Activated T-cell treated with anti-CD3 and anti-CD28 coated beads, Interleukin-2, amount 50 U/mL, for 4 hours (primary cell): Measurements from ENCODE around the gene SYN1. TPM values are rescaled to one million over a fixed set of nuclear protein-coding genes. Genes with fewer than 3 reads are reported as not detected.
"Not testable (repeated sequence)": the region's sequence is repeated elsewhere in the genome, so short reads cannot be mapped to it uniquely, and the experiment has no call there.

Source experiments
- ATAC-seq, 2 donors: fragments of 200-7000 bp; cut with Tn5 transposase; one replicate each; pipeline ENCODE4 v1.10.0; 2021
- DNase-seq: peaks from one replicate; pipeline ENCODE4 v3.0.0-alpha.2; 2020
- H3K27me3 Mint-ChIP-seq: one replicate; pipeline ENCODE4 v1.8.0; 2021; ENCODE audit warnings: low read depth, mixed read lengths
- H3K36me3 Mint-ChIP-seq: one replicate; pipeline ENCODE4 v1.8.0; 2022; ENCODE audit warnings: mixed read lengths; ENCODE audit not compliant: insufficient read depth
- H3K4me1 Mint-ChIP-seq: one replicate; pipeline ENCODE4 v1.8.0; 2021; ENCODE audit warnings: low read depth, mixed read lengths
- H3K4me3 Mint-ChIP-seq: one replicate; pipeline ENCODE4 v1.8.0; 2021; ENCODE audit warnings: mild to moderate bottlenecking, moderate library complexity, mixed read lengths
- H3K9me3 Mint-ChIP-seq: one replicate; pipeline ENCODE4 v1.8.0; 2021; ENCODE audit warnings: mixed read lengths
- total RNA-seq, 3 donors: library from RNA; stranded (reverse); gene quantifications; one replicate each; pipeline ENCODE4 v1.2.1, GENCODE V29; 2021

Gene SYN1
- total RNA-seq, 3 donors from 2014 or later: 0.23 to 0.43 (median 0.24) TPM

DNA sequence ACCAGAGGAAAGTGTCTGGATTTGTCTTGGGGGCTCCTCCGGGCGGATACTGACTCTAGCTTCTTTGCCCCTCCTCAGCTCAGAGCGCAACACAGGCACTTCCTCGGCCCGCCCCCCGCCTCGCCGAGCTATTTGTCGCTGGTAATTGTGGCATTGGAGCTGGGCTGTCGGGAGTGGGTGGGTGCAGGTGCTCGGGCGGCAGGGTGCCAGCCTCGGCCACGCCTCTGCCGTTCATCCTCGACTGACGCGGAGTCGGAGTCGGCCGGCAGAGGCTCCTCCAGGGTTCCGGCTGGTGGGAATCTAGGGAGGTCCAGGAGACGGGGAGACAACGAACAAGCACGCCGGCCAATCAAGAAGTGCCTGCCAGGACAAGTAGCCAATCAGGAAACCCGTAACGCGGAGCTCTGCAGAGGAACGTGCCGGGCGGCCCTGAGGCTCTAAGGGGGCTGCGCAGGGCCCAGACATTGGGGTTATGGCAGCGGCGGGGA is 3.9 kb upstream of the SYN1 start:
- Mint-ChIP-seq H3K4me1 (peaks cover 20% of the 10 kb centered on the region), H3K27me3 (peaks cover 3% of the 10 kb centered on the region), H3K9me3 (no peaks in the 10 kb centered on the region), H3K36me3 (peaks cover 2% of the 10 kb centered on the region), H3K4me3 (peak overlapping the region; percentile 78)
- peak; percentile 32 for DNase-seq
- ATAC-seq: peak; percentile 61 to 71

DNA sequence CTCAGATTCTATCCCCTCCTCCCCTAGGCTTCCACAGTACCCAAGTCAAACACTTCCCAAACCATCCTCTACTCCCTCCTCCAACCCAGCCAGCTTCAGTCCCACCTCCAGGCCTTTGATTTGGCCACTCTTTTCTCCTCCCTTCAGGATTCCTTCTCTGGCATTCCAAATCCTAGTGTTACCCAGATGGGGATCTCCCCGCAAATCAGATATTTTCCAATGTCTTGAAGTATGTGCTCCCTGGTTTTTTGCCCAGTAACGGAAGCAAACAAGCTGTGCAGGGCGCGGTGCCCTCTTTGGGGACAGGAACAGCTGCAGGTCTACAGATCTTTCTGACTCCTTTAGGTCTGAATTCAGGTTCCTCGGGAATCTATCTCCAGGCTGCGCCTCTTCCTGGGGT is 2.2 kb upstream of the SYN1 start:
- no peak overlapping the region for H3K4me3 Mint-ChIP-seq

DNA sequence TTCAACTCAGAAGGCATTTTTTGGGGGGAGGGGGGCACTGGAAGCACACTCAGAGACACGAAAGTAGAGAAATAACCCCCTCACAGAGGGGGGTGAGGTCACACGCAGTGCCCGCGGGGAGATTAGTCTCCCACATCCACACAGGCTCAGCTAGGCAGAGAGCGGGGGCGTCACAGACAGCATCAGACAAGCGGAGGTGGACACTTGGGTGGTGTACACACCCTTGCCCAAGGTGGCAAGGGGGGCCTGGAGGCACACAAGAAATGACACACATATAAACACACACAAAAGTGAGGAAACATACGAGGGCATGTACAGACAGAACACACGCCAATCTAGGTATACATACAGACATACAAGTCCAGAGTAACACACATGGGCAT is 637 bp upstream of the SYN1 start:
- H3K36me3 Mint-ChIP-seq: no peaks in the 10 kb centered on the region
- H3K27me3 Mint-ChIP-seq: peaks cover 3% of the 10 kb centered on the region
- no peak for ATAC-seq

More for the DNA sequence above, 2.2 kb upstream of the SYN1 start:
- Mint-ChIP-seq H3K9me3 (no peaks in the 10 kb centered on the region), H3K36me3 (peaks cover 2% of the 10 kb centered on the region), H3K4me1 (peaks cover 17% of the 10 kb centered on the region), H3K27me3 (peaks cover 3% of the 10 kb centered on the region)
- DNase-seq: no peak
- no peak for ATAC-seq

DNA sequence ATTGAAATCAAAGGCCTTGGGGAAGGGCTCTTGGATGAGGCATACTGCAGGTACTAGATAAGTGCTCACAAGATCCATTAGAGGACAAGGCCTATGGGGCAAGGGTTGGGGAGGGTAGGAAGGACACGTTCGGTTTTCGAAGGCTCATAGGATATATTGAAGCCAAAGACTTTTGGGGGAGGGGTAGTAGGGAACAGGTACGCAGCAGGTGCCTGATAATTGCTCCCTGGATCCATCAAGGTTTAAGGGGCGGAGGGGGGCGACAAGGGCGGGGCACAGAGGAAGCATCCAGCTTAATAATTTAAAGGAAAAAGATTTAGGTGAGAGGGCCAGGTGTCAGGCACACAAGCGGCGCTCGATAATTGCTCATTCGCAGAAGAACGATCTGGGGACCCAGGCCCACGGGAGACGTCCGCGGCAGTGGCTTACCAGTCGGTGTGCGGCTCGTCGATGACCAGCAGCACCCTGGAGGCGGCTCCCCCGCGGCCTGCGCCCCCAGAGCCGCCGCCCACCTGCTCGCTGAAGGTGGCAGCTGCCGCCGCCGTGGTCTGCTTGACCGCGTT is 653 bp downstream of the SYN1 start:
- H3K4me1 Mint-ChIP-seq: peaks cover 14% of the 10 kb centered on the region
- H3K27me3 Mint-ChIP-seq: peaks cover 3% of the 10 kb centered on the region
- ATAC-seq (no peak), DNase-seq (no peak)
- peak overlapping the region; percentile 62 for H3K4me3 Mint-ChIP-seq
- H3K9me3 Mint-ChIP-seq: no peaks in the 10 kb centered on the region
- H3K36me3 Mint-ChIP-seq: no peaks in the 10 kb centered on the region

More for the DNA sequence above, 637 bp upstream of the SYN1 start:
- peaks cover 17% of the 10 kb centered on the region for H3K4me1 Mint-ChIP-seq
- DNase-seq: no peak
- no peaks in the 10 kb centered on the region for H3K9me3 Mint-ChIP-seq
- peak overlapping the region; percentile 24 for H3K4me3 Mint-ChIP-seq

DNA sequence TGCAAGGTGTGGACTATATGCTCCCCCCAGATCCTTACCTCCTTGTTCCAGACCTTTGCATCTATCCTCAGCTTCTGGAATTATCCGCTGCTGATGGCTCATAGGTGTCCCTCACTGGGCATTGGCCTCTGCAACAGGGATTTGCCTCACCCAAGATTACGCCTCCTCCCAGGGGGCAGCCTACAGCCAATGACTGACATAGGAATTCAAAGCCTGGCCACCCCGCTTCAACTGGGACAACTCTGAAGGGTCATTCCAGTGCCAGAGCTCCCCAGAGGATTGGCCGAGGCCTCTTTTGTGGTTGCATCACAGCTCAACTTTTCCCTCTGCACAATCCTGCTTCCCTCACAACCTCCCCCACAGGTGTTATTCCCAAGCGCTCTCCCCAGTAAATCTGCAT is 5.0 kb downstream of the SYN1 start:
- no peaks in the 10 kb centered on the region for H3K9me3 Mint-ChIP-seq
- DNase-seq: no peak
- no peak overlapping the region for H3K4me3 Mint-ChIP-seq
- ATAC-seq: no peak
- H3K36me3 Mint-ChIP-seq: no peaks in the 10 kb centered on the region
- peaks cover 2% of the 10 kb centered on the region for H3K4me1 Mint-ChIP-seq
- H3K27me3 Mint-ChIP-seq: no peaks in the 10 kb centered on the region

DNA sequence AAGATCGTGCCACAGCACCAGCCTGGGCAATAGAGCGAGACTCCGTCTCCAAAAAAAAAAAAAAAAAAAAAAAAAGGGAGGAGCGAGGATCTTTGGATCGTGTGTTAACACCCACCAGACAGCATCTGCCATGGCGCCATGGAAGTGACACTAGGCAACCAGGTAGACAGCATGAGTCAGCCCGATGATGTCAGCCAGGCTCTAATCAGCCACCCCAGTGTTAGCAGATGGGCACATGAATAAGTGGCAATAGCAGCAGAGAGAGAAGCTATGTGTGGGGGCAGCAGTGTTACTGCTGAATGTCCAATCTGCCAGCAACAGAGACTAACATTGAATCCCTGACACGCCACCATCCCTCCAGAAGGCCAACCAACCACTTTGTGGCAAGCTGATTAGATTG is 6.6 kb downstream of the SYN1 start:
- ATAC-seq (no peak), DNase-seq (no peak)
- Mint-ChIP-seq H3K27me3 (no peaks in the 10 kb centered on the region), H3K4me3 (no peak overlapping the region), H3K36me3 (no peaks in the 10 kb centered on the region), H3K4me1 (no peaks in the 10 kb centered on the region), H3K9me3 (no peaks in the 10 kb centered on the region)

DNA sequence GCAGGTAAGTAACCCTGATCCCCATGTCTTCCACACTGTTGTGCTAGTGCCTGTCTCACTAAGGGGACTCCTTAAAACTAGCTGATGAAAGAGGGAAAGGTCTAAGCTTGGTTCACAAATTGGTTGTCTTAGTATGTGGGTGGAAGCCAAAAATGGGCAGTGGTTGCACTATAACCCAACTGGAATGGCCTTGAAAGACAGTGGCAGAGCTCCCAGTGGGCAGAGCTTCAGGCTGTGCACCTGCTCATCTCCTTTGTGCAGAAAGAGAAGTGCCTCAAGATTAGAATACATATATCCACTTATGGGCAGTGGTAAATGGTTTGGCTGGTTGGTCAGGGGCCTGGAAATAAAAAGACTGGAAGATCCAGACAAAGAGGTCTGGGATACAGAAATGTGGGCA is 7.2 kb downstream of the SYN1 start:
- Mint-ChIP-seq H3K4me1 (no peaks in the 10 kb centered on the region), H3K9me3 (no peaks in the 10 kb centered on the region), H3K4me3 (no peak overlapping the region), H3K27me3 (no peaks in the 10 kb centered on the region), H3K36me3 (no peaks in the 10 kb centered on the region)
- DNase-seq: no peak
- ATAC-seq: no peak

DNA sequence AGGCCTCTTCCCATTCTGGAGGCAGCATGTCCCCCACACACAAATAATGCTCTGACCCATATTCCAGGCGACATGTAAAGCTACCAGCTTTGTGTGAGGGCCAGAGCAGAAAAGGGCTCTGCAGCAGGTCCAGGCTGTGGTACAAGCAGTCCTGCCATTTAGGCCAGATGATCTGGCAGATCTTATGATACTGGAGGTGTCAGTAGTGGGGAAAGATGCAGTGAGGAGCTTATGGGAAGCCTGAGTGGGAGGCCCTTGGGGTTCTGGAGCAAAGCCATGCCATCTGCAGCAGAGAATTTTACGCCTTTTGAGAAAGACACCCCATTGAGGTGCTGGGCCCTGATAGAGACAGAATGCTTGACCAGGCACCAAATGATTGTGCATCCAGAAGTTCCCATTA is 7.7 kb downstream of the SYN1 start:
- Mint-ChIP-seq H3K36me3 (no peaks in the 10 kb centered on the region), H3K27me3 (no peaks in the 10 kb centered on the region), H3K4me1 (no peaks in the 10 kb centered on the region), H3K4me3 (no peak overlapping the region), H3K9me3 (no peaks in the 10 kb centered on the region)
- ATAC-seq (no peak), DNase-seq (no peak)

DNA sequence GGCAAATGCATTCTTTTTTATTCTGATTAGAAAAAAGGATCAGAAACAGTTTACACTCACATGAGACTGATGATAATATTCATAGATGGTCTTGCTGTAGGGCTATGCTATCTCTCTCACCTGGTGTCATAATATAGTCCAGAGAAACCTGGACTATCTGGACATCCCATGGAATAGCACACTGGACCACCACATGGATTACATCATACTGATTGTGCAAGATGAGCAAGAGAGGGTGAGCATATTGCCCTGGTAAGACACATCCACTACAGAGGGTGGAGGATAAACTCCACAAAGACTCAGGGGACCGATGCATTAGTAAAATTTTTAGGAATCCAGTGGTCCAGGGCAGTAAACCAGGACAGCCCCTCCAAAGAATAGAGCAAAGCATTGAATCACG is 8.2 kb downstream of the SYN1 start:
- Mint-ChIP-seq H3K9me3 (no peaks in the 10 kb centered on the region), H3K36me3 (no peaks in the 10 kb centered on the region), H3K4me1 (no peaks in the 10 kb centered on the region), H3K27me3 (no peaks in the 10 kb centered on the region), H3K4me3 (no peak overlapping the region)
- DNase-seq (no peak), ATAC-seq (no peak)

DNA sequence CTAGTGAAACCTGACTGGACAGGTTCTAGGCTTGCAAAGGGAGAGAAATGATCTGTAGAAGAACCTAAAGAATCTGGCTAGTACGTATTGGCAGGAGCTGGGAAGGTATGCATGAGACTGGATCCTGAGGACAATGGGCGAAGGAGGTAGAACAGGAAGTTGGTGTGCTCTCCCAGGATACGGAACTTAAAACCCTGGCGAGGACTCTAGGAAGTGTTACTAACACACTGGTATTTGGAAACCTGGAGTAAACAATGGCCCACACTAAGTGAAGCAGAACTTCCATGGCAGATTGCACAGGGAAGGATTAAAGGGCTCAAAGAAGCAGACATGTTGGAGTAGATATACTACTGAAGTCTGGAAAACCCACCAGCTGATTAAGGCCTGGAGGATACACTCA is 9.1 kb downstream of the SYN1 start:
- no peak for DNase-seq
- H3K4me1 Mint-ChIP-seq: no peaks in the 10 kb centered on the region
- ATAC-seq: no peak
- no peaks in the 10 kb centered on the region for H3K27me3 Mint-ChIP-seq
- no peaks in the 10 kb centered on the region for H3K9me3 Mint-ChIP-seq
- no peak overlapping the region for H3K4me3 Mint-ChIP-seq
- no peaks in the 10 kb centered on the region for H3K36me3 Mint-ChIP-seq

DNA sequence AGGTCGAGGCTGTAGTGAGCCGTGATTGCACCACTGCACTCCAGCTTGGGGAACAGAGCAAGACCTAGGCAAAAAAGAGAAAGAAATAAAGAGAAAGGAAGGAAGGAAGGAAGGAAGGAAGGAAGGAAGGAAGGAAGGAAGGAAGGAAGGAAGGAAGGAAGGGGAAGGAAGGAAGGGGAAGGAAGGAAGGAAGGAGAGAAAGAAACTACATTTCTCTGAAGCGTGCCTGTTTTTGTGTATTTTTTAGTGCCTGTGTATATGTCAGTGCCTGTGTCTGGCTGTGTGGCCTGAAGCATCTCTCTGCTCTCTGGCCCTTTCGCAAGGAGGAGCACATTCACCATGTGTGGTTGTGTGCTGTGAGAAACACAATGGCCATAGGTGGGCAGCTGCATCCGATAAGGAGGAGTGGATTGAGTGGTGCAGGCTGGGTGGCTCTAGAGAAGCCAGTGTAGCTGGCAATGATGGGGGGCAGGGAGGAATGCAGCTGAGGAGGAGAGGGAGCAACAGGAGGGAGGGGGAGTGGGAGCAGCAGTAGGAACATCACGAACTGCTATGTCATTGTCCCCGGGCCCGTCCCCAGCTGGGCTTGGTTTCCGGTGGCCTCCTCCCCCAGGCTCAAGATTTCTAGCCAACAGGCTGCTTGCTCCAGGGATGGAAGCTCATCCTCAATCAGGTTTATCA is 11.4 kb downstream of the SYN1 start:
- Mint-ChIP-seq H3K4me3 (no peak overlapping the region), H3K9me3 (no peaks in the 10 kb centered on the region), H3K36me3 (no peaks in the 10 kb centered on the region), H3K27me3 (no peaks in the 10 kb centered on the region), H3K4me1 (no peaks in the 10 kb centered on the region)
- DNase-seq (no peak), ATAC-seq (no peak)

DNA sequence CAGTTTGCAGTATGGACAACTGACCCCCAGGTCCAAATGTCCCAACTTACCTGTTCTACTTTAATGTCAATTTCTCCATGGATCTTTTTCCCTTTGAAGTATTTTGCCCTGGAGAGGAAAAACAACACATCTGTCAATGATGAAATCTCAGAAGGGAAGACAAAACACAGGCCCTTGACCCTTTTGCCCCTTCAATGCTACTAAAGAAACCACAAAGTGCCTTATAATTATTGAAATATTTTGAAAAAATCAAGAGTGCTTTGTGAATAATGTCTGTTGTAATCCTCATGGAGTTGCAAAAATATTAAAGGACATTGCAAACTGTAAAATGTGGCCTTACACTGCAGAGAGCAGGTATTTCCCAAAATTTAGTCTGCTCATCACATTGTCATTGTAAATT is 12.6 kb downstream of the SYN1 start:
- no peaks in the 10 kb centered on the region for H3K4me1 Mint-ChIP-seq
- no peak for DNase-seq

DNA sequence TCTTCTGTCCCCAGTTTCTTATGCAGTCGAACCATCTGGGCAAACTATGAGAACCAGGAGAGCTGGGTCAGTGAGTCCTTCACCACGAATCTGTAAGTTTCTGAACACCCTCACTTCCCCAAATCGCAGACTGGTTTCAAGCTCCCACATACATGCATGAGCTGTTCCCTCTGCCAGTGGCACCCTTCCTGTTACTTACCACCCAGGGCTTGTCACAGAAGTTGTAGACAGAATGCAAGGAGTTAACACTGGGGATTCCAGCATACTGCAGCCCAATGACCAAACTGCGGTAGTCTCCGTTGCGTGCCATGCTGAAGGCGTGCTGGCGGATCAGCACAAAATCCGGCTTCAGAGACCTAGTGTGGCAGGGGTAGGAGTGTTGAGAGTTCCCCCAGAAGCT is 14.6 kb downstream of the SYN1 start:
- no peaks in the 10 kb centered on the region for H3K4me1 Mint-ChIP-seq
- no peak for ATAC-seq
- H3K27me3 Mint-ChIP-seq: no peaks in the 10 kb centered on the region
- H3K9me3 Mint-ChIP-seq: no peaks in the 10 kb centered on the region
- no peaks in the 10 kb centered on the region for H3K36me3 Mint-ChIP-seq
- H3K4me3 Mint-ChIP-seq: no peak overlapping the region
- DNase-seq: no peak

More for the DNA sequence above, 12.6 kb downstream of the SYN1 start:
- Mint-ChIP-seq H3K36me3 (no peaks in the 10 kb centered on the region), H3K27me3 (no peaks in the 10 kb centered on the region), H3K9me3 (no peaks in the 10 kb centered on the region), H3K4me3 (no peak overlapping the region)
- no peak for ATAC-seq

DNA sequence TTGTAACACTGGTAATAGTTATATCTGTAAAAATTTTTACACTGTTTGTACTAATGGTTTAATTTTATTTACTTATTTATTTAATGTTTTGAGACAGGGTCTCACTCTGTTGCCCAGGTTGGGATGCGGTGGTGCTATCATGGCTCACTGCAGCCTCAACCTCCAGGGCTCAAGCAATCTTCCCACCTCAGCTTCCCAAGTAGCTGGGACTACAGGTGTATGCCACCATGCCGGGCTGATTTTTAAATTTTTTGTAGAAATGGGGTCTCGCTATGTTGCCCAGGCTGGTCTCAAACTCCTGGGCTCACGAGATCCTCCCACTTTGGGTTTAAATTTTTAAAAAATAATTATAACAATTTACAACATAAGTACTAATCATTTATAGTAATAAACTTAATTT is 16.5 kb downstream of the SYN1 start:
- ATAC-seq, H3K36me3 Mint-ChIP-seq, H3K9me3 Mint-ChIP-seq, H3K27me3 Mint-ChIP-seq, H3K4me3 Mint-ChIP-seq, DNase-seq, H3K4me1 Mint-ChIP-seq: not testable (repeated sequence)

DNA sequence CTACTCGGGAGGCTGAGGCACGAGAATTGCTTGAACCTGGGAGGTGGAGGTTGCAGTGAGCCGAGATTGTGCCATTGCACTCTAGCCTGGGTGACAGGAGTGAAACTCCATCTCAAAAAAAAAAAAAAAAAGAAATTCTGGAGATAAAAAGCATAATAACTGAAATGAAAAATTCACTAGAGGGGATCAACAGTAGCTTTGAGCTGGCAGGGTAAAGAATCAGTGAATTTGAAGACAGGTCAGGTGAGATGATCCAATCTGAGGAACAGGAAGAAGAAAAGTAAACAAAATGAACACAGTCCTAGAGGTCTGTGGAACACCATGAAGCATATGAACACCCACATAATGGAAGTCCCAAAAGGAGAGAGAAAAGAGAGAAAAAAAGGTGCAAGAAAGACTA is 22.4 kb downstream of the SYN1 start:
- Mint-ChIP-seq H3K4me3 (no peak overlapping the region), H3K9me3 (peaks cover 9% of the 10 kb centered on the region), H3K4me1 (peaks cover 18% of the 10 kb centered on the region), H3K36me3 (peaks cover 3% of the 10 kb centered on the region), H3K27me3 (no peaks in the 10 kb centered on the region)
- no peak for ATAC-seq
- no peak for DNase-seq
